ENCODE results near the gene SLC45A2. TPM values are rescaled to one million over a fixed set of nuclear protein-coding genes. Genes with fewer than 3 reads are reported as not detected.

Gene SLC45A2
- total RNA-seq, 1 experiment from 2014 or later: not detected

GRCh38 chr5:34028349-34028748 is 43.9 kb upstream of the SLC45A2 start:
- Mint-ChIP-seq H3K36me3 (no peaks in the 10 kb centered on the region), H3K4me3 (no peak overlapping the region), H3K27ac (no peak overlapping the region), H3K9me3 (no peaks in the 10 kb centered on the region), H3K4me1 (peaks cover 11% of the 10 kb centered on the region), H3K27me3 (ENCODE audit: low read depth) (no peaks in the 10 kb centered on the region)
- POLR2A ChIA-PET: no interaction called here
- ATAC-seq (no peak), DNase-seq (ENCODE audit: low spot score) (no peak)
- CTCF ChIA-PET: no interaction called here
- TF ChIP-seq ZBTB21 (CRISPR knock-in tag; IDR thresholded peaks at IDR 0.05; ENCODE audit: borderline replicate concordance) (no peak), ZNF219 (CRISPR knock-in tag; IDR thresholded peaks at IDR 0.05; ENCODE audit: borderline replicate concordance) (no peak), AR (CRISPR knock-in tag; IDR thresholded peaks at IDR 0.05) (no peak), MLX (CRISPR knock-in tag; IDR thresholded peaks at IDR 0.05) (no peak), NFATC4 (CRISPR knock-in tag; IDR thresholded peaks at IDR 0.05) (no peak), JAZF1 (CRISPR knock-in tag; IDR thresholded peaks at IDR 0.05) (no peak), FOXK1 (CRISPR knock-in tag; IDR thresholded peaks at IDR 0.05) (no peak), E2F5 (CRISPR knock-in tag; IDR thresholded peaks at IDR 0.05) (no peak), ZNF416 (CRISPR knock-in tag; IDR thresholded peaks at IDR 0.05) (no peak), USF1 (CRISPR knock-in tag; IDR thresholded peaks at IDR 0.05) (no peak), E2F4 (CRISPR knock-in tag; IDR thresholded peaks at IDR 0.05; ENCODE audit: borderline replicate concordance, low read depth) (no peak), AFF4 (CRISPR knock-in tag; IDR thresholded peaks at IDR 0.05; ENCODE audit: borderline replicate concordance) (no peak)

GRCh38 chr5:34026089-34026761 is 41.7 kb upstream of the SLC45A2 start:
- CTCF ChIA-PET: interaction anchor here (0.7 kb wide), 1 partner anchor 14 kb away, joined by 3 read pairs; no protein-coding TSS in a partner anchor
- Mint-ChIP-seq H3K9me3 (no peaks in the 10 kb centered on the region), H3K27me3 (ENCODE audit: low read depth) (no peaks in the 10 kb centered on the region), H3K4me3 (no peak overlapping the region), H3K27ac (no peak overlapping the region), H3K4me1 (peaks cover 20% of the 10 kb centered on the region), H3K36me3 (no peaks in the 10 kb centered on the region)
- POLR2A ChIA-PET: no interaction called here
- DNase-seq (ENCODE audit: low spot score): no peak
- peak; percentile 44 for ATAC-seq
- TF ChIP-seq GABPB1 (CRISPR knock-in tag; IDR thresholded peaks at IDR 0.05): no peak
- no peak for TF ChIP-seq ZNF317 (CRISPR knock-in tag; IDR thresholded peaks at IDR 0.05; ENCODE audit: borderline replicate concordance, low read depth)
- TF ChIP-seq ZNF396 (CRISPR knock-in tag; IDR thresholded peaks at IDR 0.05; ENCODE audit: borderline replicate concordance): no peak
- TF ChIP-seq HMGXB4 (CRISPR knock-in tag; IDR thresholded peaks at IDR 0.05): no peak
- no peak for TF ChIP-seq KAT7 (CRISPR knock-in tag; IDR thresholded peaks at IDR 0.05; ENCODE audit: borderline replicate concordance)
- TF ChIP-seq IRF2 (CRISPR knock-in tag; IDR thresholded peaks at IDR 0.05; ENCODE audit: borderline replicate concordance, low read depth): no peak
- no peak for TF ChIP-seq FOXP4 (CRISPR knock-in tag; IDR thresholded peaks at IDR 0.05)
- no peak for TF ChIP-seq PRRX2 (CRISPR knock-in tag; IDR thresholded peaks at IDR 0.05)
- no peak for TF ChIP-seq OVOL2 (CRISPR knock-in tag; IDR thresholded peaks at IDR 0.05; ENCODE audit: borderline replicate concordance)

Measured in WTC11 (cell line).